ENCODE results near the gene RHBDD1.

Gene RHBDD1

DNA sequence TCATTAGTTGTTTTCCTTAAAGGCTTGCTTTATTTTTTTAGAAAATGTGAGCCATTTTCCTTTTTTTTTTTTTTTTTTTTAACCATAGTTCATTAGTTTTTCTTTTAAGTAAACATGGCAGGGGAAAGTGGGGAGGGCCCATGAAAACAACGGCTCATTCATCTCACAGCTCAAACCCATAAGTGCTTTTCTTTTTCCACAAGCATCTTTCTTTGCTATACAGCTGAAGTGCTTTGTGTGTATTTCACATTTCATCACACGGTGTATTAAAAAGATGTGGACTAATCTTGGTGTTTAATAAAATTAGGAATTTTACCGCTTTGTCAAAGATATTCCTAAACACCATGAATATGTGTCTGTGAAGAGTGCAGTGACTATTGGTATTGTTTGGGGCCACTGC is 41.6 kb downstream of the RHBDD1 start:
- in situ Hi-C loops (cut with MboI; ENCODE audit: low sequenced_read_pairs, unreplicated experiment) = no loop called here
- TF ChIP-seq, protein P1, sequence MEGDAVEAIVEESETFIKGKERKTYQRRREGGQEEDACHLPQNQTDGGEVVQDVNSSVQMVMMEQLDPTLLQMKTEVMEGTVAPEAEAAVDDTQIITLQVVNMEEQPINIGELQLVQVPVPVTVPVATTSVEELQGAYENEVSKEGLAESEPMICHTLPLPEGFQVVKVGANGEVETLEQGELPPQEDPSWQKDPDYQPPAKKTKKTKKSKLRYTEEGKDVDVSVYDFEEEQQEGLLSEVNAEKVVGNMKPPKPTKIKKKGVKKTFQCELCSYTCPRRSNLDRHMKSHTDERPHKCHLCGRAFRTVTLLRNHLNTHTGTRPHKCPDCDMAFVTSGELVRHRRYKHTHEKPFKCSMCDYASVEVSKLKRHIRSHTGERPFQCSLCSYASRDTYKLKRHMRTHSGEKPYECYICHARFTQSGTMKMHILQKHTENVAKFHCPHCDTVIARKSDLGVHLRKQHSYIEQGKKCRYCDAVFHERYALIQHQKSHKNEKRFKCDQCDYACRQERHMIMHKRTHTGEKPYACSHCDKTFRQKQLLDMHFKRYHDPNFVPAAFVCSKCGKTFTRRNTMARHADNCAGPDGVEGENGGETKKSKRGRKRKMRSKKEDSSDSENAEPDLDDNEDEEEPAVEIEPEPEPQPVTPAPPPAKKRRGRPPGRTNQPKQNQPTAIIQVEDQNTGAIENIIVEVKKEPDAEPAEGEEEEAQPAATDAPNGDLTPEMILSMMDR (IDR thresholded peaks at IDR 0.05; ENCODE audit: borderline replicate concordance, control extremely low read depth, extremely low read depth, insufficient read depth, missing control alignments) = no peak
- DNase-seq (ENCODE audit: low spot score) = no peak

DNA sequence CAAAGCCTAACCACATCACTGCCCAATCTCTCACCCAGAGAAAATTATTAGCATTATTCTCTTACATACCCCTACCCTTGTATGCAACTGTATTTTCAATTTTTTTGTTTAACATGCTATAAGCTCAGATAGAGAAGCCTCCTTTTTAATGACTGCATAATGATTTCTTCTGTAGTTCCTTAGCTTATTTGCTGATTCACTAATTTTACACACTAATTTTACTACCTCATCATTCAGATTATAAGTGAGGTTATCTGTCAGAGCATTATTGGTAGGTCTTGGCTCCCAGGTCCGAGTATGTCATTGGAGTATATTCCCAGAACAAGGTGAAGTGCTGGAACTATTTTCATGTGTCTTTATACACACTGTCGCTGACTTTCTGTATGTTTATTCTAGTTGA is 45.4 kb downstream of the RHBDD1 start:
- TF ChIP-seq, protein P1 (IDR thresholded peaks at IDR 0.05; ENCODE audit: borderline replicate concordance, control extremely low read depth, extremely low read depth, insufficient read depth, missing control alignments) = no peak
- no peak for DNase-seq (ENCODE audit: low spot score)
- in situ Hi-C loops (cut with MboI; ENCODE audit: low sequenced_read_pairs, unreplicated experiment) = no loop called here

DNA sequence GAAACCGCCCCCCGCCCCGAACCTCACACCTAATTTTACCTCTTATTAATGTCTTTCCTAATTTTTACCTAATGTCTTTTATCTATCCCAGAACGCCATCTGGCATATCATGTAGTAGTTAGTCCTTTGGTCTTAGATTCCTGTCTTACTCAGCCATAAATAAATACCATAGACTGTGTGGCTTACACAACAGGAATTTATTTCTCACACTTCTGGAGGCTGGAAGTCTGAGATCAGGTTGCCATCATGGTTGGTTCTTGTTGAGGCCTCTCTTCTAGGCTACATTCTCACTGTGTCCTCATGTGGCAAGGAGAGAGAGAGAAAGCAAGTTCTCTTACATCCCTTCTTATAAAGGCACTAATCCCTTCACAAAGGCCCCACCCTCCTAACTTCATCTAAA is 46.8 kb downstream of the RHBDD1 start:
- TF ChIP-seq, protein P1 (IDR thresholded peaks at IDR 0.05; ENCODE audit: borderline replicate concordance, control extremely low read depth, extremely low read depth, insufficient read depth, missing control alignments) = no peak
- DNase-seq (ENCODE audit: low spot score) = no peak
- in situ Hi-C loops (cut with MboI; ENCODE audit: low sequenced_read_pairs, unreplicated experiment) = no loop called here

DNA sequence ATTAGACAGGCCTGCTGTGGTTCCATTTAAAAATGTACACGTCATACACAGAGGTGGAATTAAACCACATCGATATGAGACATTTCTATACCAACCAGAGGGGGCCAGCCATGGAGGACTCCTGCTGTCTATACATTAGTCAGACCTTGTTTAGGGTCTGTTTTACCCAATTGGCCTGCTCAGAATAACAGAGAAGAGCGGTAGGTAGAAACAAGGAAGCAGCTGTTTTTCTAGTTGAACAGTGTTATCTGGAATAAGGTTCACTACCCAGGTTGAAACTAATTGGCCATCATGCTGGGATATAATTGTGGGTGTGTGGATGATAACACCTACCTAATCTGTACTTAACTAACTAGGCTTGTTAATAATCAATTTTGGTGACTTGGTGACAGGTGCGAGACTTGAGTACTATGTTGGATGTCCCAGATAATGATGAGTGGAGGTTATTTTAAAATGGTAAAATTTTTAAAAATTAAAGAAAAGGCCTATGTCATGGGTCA is 47.5 kb downstream of the RHBDD1 start:
- no peak for DNase-seq (ENCODE audit: low spot score)
- TF ChIP-seq, protein P1 (IDR thresholded peaks at IDR 0.05; ENCODE audit: borderline replicate concordance, control extremely low read depth, extremely low read depth, insufficient read depth, missing control alignments) = no peak
- in situ Hi-C loops (cut with MboI; ENCODE audit: low sequenced_read_pairs, unreplicated experiment) = no loop called here

DNA sequence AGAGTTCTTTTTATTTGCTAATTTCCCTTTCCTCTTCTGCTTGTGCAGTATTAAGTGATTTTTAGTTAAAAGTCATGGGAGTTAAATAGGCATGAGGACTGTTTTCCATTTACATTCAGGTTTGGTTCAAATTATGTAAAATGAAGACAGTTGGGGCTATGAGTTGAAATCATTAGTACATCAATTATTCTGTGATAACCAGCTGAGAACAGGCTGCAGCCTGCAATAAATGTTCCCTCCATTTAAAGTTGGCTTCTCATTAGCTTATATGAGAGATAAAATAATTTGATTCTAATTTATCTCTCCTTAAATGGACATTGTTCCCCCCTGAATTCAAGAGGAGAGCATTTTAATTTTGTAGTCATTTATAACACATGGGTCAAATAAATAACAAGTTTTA is 48.3 kb downstream of the RHBDD1 start:
- in situ Hi-C loops (cut with MboI; ENCODE audit: low sequenced_read_pairs, unreplicated experiment) = no loop called here
- TF ChIP-seq, protein P1 (IDR thresholded peaks at IDR 0.05; ENCODE audit: borderline replicate concordance, control extremely low read depth, extremely low read depth, insufficient read depth, missing control alignments) = no peak
- no peak for DNase-seq (ENCODE audit: low spot score)

DNA sequence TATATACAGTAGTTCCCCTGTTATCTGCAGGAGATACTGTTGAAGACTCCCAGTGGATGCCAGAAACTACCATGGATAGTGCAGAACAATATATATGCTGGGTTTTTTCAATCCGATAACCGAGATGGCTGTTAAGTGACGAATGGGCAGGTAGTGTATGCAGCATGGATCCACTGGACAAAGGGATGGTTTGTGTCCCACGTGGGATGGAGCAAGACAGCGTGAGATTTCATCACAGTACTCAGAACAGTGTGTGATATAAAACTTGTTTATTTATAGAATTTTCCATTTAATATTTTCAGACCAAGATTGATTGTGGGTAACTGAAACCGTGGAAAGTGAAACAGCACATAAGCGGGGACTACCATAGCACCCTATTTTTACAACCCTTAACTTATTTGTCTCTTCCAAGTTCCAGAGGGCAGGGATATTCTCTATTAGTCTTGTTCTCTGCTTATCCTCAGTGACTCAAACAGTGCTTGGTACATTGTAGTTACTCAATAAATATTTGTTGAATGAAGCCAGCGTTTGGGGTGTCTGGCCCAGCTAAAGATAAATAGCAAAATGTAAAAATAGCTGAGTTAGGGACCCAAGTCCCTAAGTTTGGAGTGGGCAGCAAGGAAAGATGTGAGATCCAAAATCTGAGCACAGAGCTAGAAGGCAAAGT is 50.0 kb downstream of the RHBDD1 start:
- DNase-seq (ENCODE audit: low spot score) = no peak
- TF ChIP-seq, protein P1 (IDR thresholded peaks at IDR 0.05; ENCODE audit: borderline replicate concordance, control extremely low read depth, extremely low read depth, insufficient read depth, missing control alignments) = no peak
- in situ Hi-C loops (cut with MboI; ENCODE audit: low sequenced_read_pairs, unreplicated experiment) = no loop called here

Data from GM13976 (cell line).